Forelimb muscle (tissue), 1 donor: ENCODE results near the gene ZNF512. TPM values are rescaled to one million over a fixed set of nuclear protein-coding genes. Genes with fewer than 3 reads are reported as not detected.
"Not testable (repeated sequence)": the region's sequence is repeated elsewhere in the genome, so short reads cannot be mapped to it uniquely, and the experiment has no call there.

ENCODE experiments used
- DNase-seq: peaks from one replicate; pipeline ENCODE4 v3.0.0-alpha.2; 2013; ENCODE audit warnings: low read depth
- polyA plus RNA-seq: library from polyadenylated mRNA; unstranded; fragments of 120-200 nt; gene quantifications from one replicate; pipeline ENCODE4 v1.2.1, GENCODE V29; 2013; ENCODE audit not compliant: insufficient read length

The ZNF512 gene, protein sequence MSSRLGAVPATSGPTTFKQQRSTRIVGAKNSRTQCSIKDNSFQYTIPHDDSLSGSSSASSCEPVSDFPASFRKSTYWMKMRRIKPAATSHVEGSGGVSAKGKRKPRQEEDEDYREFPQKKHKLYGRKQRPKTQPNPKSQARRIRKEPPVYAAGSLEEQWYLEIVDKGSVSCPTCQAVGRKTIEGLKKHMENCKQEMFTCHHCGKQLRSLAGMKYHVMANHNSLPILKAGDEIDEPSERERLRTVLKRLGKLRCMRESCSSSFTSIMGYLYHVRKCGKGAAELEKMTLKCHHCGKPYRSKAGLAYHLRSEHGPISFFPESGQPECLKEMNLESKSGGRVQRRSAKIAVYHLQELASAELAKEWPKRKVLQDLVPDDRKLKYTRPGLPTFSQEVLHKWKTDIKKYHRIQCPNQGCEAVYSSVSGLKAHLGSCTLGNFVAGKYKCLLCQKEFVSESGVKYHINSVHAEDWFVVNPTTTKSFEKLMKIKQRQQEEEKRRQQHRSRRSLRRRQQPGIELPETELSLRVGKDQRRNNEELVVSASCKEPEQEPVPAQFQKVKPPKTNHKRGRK
- polyA plus RNA-seq, result 41.1 TPM

GRCh38 chr2:27582695-27583389 is at the start of gene ZNF512:
TSS of gene ZNF512 (plus strand) at chr2:27583042. CDS start at chr2:27583113, 71 bp downstream.
- peak; percentile 62 for DNase-seq

- no peak for DNase-seq
Measured at GRCh38 chr2:27537287-27537686, 45.6 kb upstream of the ZNF512 start.

DNA sequence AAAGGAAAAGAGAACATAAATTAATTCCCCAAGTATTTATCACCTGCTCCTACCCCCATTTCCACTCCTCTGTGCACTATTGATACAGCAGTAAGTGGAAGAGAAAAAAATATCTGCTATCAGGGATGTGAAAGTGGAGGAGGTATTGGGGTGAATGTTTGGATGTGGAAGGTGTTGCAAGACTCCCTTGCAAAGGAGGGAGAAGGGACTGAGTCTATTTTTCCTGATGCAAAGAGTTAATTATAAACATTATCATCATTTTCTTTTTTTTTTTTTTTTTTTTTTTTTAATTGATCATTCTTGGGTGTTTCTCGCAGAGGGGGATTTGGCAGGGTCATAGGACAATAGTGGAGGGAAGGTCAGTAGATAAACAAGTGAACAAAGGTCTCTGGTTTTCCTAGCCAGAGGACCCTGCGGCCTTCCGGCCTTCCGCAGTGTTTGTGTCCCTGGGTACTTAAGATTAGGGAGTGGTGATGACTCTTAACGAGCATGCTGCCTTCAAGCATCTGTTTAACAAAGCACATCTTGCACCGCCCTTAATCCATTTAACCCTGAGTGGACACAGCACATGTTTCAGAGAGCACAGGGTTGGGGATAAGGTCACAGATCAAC is 43.9 kb upstream of the ZNF512 start:
- DNase-seq, result not testable (repeated sequence)

GRCh38 chr2:27539649-27540048 is 43.2 kb upstream of the ZNF512 start:
- DNase-seq, result not testable (repeated sequence)

DNA sequence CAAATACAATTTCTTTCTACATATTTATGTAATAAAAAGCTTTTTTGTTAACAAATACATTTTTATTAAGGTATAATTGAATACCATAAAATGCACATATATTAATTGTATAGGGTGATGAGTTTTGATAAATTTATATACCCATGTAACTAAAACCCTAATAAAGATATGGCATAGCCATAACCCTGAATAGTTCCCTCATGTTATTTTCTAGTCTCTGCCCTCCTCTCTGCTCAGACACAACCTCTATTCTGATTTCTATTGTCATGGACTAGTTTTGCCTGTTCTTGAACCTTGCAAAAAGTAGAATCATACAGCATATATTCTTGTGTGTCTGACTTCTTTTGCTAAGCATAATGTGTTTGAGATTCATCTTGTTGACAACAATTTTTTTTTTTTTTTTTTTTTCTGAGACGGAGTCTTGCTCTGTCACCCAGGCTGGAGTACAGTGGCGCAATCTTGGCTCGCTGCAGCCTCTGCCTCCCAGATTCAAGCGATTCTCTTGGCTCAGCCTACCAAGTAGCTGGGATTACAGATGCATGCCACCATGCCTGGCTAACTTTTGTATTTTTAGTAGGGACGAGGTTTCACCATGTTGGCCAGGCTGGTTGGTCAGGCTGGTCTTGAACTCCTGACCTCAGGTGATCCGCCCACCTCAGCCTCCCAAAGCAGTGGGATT is 38.6 kb upstream of the ZNF512 start:
- no peak for DNase-seq

GRCh38 chr2:27545348-27546141 is 37.3 kb upstream of the ZNF512 start:
- DNase-seq, result no peak

- no peak for DNase-seq
Measured at GRCh38 chr2:27549303-27549702, 33.5 kb upstream of the ZNF512 start.

GRCh38 chr2:27551514-27551913 is 31.3 kb upstream of the ZNF512 start:
- no peak for DNase-seq

DNA sequence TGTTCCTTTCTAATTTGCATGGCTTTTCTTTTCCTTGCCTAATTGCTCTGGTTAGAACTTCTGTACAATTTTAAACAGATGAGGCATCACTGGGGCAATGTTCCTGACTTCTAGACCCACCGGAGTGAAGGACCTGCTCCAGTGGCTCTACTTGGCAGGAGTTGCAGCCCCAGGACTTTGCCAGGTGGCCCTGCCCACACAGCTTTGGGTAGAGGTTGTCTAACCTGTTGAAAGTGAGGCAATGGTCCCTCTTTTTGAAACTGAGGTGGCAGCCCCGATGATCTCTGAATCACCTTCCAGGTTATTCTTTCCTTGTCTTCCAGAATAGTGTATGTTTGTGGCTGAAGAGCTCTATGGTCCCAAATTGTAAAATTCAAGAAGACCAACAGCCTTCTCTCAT is 29.9 kb upstream of the ZNF512 start:
- DNase-seq, result no peak

DNA sequence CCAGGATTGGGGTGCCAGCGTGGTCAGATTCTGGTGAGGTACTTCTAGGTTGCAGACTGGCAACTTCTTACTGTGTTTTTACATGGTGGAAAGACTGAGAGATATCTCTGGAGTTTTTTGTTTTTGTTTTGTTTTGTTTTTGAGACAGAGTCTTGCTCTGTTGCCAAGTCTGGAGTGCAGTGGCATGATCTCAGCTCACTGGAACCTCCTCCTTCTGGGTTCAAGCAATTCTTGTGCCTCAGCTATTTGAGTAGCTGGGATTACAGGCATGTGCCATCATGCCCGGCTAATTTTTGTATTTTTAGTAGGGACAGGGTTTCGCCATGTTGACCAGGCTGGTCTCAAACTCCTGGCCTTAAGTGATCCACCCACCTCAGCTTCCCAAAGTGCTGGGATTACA is 28.4 kb upstream of the ZNF512 start:
- not testable (repeated sequence) for DNase-seq

GRCh38 chr2:27559228-27559627 is 23.6 kb upstream of the ZNF512 start:
- no peak for DNase-seq

DNA sequence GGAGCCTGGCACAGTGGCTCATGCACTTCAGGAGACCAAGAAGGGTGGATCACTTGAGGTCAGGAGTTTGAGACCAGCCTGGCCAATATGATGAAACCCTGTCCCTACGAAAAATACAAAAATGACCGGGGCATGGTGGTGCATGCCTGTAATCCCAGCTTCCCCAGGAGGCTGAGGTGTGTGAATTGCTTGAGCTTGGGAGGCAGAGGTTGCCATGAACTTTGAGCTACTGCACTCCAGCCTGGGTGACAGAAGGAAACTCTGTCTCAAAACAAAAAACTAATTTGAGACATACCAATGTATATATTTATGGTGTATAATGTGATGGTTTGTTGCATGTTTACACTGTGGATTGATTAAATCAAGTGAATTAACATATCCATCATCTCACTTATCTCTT is 21.8 kb upstream of the ZNF512 start:
- DNase-seq, result no peak

- DNase-seq, result no peak
Measured at GRCh38 chr2:27566628-27567027, 16.2 kb upstream of the ZNF512 start.

GRCh38 chr2:27569398-27569797 is 13.4 kb upstream of the ZNF512 start:
- no peak for DNase-seq

DNA sequence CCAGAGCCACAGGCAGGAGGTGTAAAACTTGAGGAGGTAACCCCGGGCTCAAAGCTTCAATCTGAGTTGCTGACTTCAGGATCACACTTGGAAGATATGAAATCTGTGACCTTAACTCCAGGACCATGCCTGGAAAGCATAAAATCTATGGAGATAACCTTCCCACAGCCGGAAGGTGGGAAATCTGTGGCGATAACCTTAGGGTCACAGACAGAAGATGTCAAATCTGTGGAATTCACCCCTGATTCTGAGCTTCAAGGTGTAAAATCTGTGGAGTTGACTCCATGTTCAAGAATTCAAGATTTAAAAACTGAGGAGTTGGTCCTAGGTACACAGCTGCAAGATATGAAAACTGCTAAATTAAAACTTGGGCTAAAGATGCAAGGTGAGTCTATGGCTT is 11.6 kb upstream of the ZNF512 start:
- no peak for DNase-seq

DNA sequence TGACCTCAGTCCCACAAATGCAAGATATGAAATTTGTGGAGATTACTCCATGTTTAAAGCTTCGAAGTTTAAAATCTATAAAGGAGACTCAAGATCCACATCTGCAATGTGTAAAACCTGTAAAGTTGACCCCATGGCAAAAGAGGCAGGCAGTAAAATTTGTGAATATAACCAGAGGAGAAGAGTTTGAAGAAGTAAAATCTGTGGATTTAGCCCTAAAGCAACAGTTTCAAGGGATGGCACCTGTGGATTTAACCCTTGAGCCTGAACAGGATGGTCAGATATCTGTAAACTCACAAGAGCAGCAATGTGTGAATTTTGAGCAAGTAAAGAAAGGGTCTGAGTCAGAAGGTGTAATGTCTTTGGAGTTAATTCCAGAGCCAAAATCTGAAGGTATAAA is 11.2 kb upstream of the ZNF512 start:
- DNase-seq, result no peak

DNA sequence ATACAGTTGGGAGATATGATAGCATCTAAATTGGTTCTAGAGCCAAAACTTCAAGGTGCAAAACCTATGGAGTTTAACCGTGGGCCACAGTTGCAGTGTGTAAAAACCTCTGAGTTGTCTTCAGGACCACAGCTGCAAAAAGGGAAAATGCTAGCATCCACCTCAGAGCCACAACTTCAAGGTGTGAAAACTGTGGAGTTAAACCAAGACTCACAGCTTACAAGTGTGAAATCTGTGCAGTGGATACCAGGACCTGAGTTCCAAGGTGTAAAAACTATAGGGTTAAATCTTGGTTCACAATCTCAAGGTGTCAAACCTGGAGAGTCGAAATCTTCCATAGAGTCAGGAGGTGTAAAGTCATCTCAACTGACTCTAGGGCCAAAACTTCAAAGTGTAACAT is 10.4 kb upstream of the ZNF512 start:
- no peak for DNase-seq

GRCh38 chr2:27572998-27573429 is 9.8 kb upstream of the ZNF512 start:
- no peak for DNase-seq

GRCh38 chr2:27573452-27573851 is 9.4 kb upstream of the ZNF512 start:
- peak; percentile 4 for DNase-seq

GRCh38 chr2:27581417-27582128 is 1.3 kb upstream of the ZNF512 start:
- no peak for DNase-seq
